22Rv1 (cell line): Measurements from ENCODE around the gene BCAS1.

ENCODE experiments used
- ZFX ChIP-seq: fragments of 450-650 bp; IDR thresholded peaks from 2 replicates; pipeline ENCODE4 v1.6.1; 2017; ENCODE audit warnings: antibody characterized with exemption, borderline replicate concordance
- TF ChIP-seq, protein P1 (sequence below): fragments of 450-650 bp; IDR thresholded peaks from 2 replicates; pipeline ENCODE4 v1.5.1; 2017; ENCODE audit warnings: mild to moderate bottlenecking

- TF ChIP-seq, protein P1, sequence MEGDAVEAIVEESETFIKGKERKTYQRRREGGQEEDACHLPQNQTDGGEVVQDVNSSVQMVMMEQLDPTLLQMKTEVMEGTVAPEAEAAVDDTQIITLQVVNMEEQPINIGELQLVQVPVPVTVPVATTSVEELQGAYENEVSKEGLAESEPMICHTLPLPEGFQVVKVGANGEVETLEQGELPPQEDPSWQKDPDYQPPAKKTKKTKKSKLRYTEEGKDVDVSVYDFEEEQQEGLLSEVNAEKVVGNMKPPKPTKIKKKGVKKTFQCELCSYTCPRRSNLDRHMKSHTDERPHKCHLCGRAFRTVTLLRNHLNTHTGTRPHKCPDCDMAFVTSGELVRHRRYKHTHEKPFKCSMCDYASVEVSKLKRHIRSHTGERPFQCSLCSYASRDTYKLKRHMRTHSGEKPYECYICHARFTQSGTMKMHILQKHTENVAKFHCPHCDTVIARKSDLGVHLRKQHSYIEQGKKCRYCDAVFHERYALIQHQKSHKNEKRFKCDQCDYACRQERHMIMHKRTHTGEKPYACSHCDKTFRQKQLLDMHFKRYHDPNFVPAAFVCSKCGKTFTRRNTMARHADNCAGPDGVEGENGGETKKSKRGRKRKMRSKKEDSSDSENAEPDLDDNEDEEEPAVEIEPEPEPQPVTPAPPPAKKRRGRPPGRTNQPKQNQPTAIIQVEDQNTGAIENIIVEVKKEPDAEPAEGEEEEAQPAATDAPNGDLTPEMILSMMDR = no peak
- TF ChIP-seq ZFX = no peak
Observed at GRCh38 chr20:54058420-54059139, 11.8 kb downstream of the BCAS1 start.
